Ovary (tissue), 3 donors: ENCODE results near the gene KDM3A.

ENCODE experiments used
- EP300 ChIP-seq: sonication (generic); formaldehyde crosslinking; IDR thresholded peaks from one replicate; pipeline ENCODE4 v1.6.1; 2017; ENCODE audit warnings: antibody characterized with exemption
- POLR2A ChIP-seq: fragments of 450-650 bp; IDR thresholded peaks from one replicate; pipeline ENCODE4 v1.6.1; 2017; ENCODE audit warnings: antibody characterized with exemption, mild to moderate bottlenecking, moderate library complexity
- TF ChIP-seq, protein P1 (sequence below), 3 donors: fragments of 450-650 bp in 2 of 3; fragments of 200-600 bp in 1 of 3; IDR thresholded peaks; one replicate each; pipeline versions ENCODE4 v1.5.1 to v1.8.0; 2016 to 2022; ENCODE audit warnings: antibody characterized with exemption in 3 of 3, mild to moderate bottlenecking in 1 of 3
- donor health status: DM: no; HTN: no; CAD: no.

DNA sequence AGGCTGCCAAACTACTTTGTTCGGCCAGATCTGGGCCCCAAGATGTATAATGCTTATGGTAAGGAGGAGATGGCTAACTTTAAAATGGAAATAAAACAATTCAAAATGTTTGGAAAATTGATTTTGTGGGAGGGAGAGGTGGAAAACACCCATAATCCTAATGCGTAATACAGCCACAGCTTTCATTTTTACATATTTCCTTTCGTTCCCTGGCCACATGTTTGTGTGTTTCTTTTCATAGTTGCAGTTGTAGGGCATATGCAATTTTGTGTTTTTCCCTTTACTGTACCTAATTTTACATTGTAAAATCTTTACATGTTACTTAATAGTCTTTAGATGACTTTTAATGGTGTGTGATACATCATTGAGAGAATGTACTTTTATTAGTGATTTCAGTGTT lies 44.6 kb downstream of the KDM3A start:
- no peak for TF ChIP-seq POLR2A
- TF ChIP-seq, protein P1, sequence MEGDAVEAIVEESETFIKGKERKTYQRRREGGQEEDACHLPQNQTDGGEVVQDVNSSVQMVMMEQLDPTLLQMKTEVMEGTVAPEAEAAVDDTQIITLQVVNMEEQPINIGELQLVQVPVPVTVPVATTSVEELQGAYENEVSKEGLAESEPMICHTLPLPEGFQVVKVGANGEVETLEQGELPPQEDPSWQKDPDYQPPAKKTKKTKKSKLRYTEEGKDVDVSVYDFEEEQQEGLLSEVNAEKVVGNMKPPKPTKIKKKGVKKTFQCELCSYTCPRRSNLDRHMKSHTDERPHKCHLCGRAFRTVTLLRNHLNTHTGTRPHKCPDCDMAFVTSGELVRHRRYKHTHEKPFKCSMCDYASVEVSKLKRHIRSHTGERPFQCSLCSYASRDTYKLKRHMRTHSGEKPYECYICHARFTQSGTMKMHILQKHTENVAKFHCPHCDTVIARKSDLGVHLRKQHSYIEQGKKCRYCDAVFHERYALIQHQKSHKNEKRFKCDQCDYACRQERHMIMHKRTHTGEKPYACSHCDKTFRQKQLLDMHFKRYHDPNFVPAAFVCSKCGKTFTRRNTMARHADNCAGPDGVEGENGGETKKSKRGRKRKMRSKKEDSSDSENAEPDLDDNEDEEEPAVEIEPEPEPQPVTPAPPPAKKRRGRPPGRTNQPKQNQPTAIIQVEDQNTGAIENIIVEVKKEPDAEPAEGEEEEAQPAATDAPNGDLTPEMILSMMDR (IDR thresholded peaks at IDR 0.05), result no peak
- TF ChIP-seq EP300, result no peak
